DMS153 treated with DMSO at 0.1 percent for 48 hours (cell line): ENCODE measurements around the gene NBDY.
"Not testable (repeated sequence)": the region's sequence is repeated elsewhere in the genome, so short reads cannot be mapped to it uniquely, and the experiment has no call there.

ENCODE experiments used
- DNase-seq: peaks from one replicate; lab custom pipeline; 2025; ENCODE audit not compliant: unreplicated experiment; lab: John Stamatoyannopoulos, UW

NBDY gene

GRCh38 chrX:56764153-56764974 lies 35.3 kb downstream of the NBDY start:
- no peak for DNase-seq

- DNase-seq: no peak
These were observed 36.1 kb downstream of the NBDY start for GRCh38 chrX:56764975-56765791.

GRCh38 chrX:56765811-56766553 lies 36.9 kb downstream of the NBDY start:
- DNase-seq: no peak

GRCh38 chrX:56766554-56767347 lies 37.7 kb downstream of the NBDY start:
- DNase-seq: no peak

GRCh38 chrX:56767348-56768119 lies 38.5 kb downstream of the NBDY start:
- DNase-seq: not testable (repeated sequence)

GRCh38 chrX:56768120-56768660 lies 39.1 kb downstream of the NBDY start:
- DNase-seq: not testable (repeated sequence)

GRCh38 chrX:56772675-56773521 lies 43.9 kb downstream of the NBDY start:
- not testable (repeated sequence) for DNase-seq

- DNase-seq: not testable (repeated sequence)
These were observed 44.5 kb downstream of the NBDY start for GRCh38 chrX:56773522-56774060.

- DNase-seq: not testable (repeated sequence)
These were observed 49.3 kb downstream of the NBDY start for GRCh38 chrX:56778099-56778923.

- DNase-seq: not testable (repeated sequence)
These were observed 50.0 kb downstream of the NBDY start for GRCh38 chrX:56778924-56779468.

- DNase-seq: not testable (repeated sequence)
These were observed 51.9 kb downstream of the NBDY start for GRCh38 chrX:56780681-56781649.

GRCh38 chrX:56782352-56782751 lies 53.3 kb downstream of the NBDY start:
- DNase-seq: no peak

GRCh38 chrX:56782791-56783449 lies 53.9 kb downstream of the NBDY start:
- no peak for DNase-seq

- no peak for DNase-seq
These were observed 54.4 kb downstream of the NBDY start for GRCh38 chrX:56783450-56783831.

- no peak for DNase-seq
These were observed 55.1 kb downstream of the NBDY start for GRCh38 chrX:56783996-56784620.
